ENCODE data around the gene CACNA2D4. TPM values are rescaled to one million over a fixed set of nuclear protein-coding genes. Genes with fewer than 3 reads are reported as not detected.

Gene CACNA2D4
- polyA plus RNA-seq, 3 donors, result 17.8 to 87.7 (median 22.1) TPM

- TF ChIP-seq CTCF (IDR thresholded peaks at IDR 0.05), result no peak
- Histone ChIP-seq H3K79me2 (ENCODE audit: insufficient read depth, low read length) (no peaks in the 10 kb centered on the region), H3K9ac (ENCODE audit: insufficient read depth, low read length, poor library complexity, severe bottlenecking) (no peak overlapping the region), H3K4me1 (ENCODE audit: control insufficient read depth in 1 of 2, insufficient read depth in 2 of 2, low read length in 2 of 2) (no peaks in the 10 kb centered on the region), H3K4me3 (replicated peaks in 1 of 3; ENCODE audit: low read depth in 2 of 3, low read length in 3 of 3) (no peak overlapping the region), H3K27me3 (ENCODE audit: control insufficient read depth in 2 of 2, insufficient read depth in 2 of 2, low read length in 2 of 2) (peaks cover 0 to 21% of the 10 kb centered on the region in 2 donors), H3K4me2 (replicated peaks; ENCODE audit: extremely low read depth, low read length, poor library complexity, severe bottlenecking) (no peak overlapping the region), H3K36me3 (replicated peaks in 1 of 2; ENCODE audit: control insufficient read depth in 1 of 2, insufficient read depth in 2 of 2, low read length in 2 of 2) (no peaks in the 10 kb centered on the region), H4K20me1 (ENCODE audit: insufficient read depth, low read length) (no peaks in the 10 kb centered on the region), H3K27ac (ENCODE audit: low read depth in 1 of 2, low read length in 2 of 2) (no peak overlapping the region), H3K9me3 (replicated peaks in 1 of 2; ENCODE audit: control insufficient read depth in 1 of 2, insufficient read depth in 1 of 2, low read length in 2 of 2) (peaks cover 8 to 11% of the 10 kb centered on the region in 2 donors), H2AFZ (ENCODE audit: insufficient read depth, low read depth, low read length, poor library complexity, severe bottlenecking) (no peak overlapping the region)
- DNase-seq, result no peak
- WGBS (ENCODE audit: insufficient coverage), result 62% methylated on average over 16 of the region's 27 CpGs
- Mint-ChIP-seq H3K4me1 (peaks cover 2% of the 10 kb centered on the region), H3K27me3 (ENCODE audit: low read depth in 3 of 3) (peaks cover 14 to 30% (median 25%) of the 10 kb centered on the region in 3 donors), H3K4me3 (peak overlapping the region in 1 of 2 donors; percentile 21), H3K27ac (no peak overlapping the region), H3K9me3 (peaks cover 7 to 30% (median 27%) of the 10 kb centered on the region in 7 donors), H3K36me3 (no peaks in the 10 kb centered on the region)
- intact Hi-C loops (cut with micrococcal nuclease), result no loop called here
Observed at GRCh38 chr12:1864456-1864855, 54.0 kb downstream of the CACNA2D4 start.

GRCh38 chr12:1863823-1864222 lies 54.6 kb downstream of the CACNA2D4 start:
- DNase-seq, result no peak
- H3K4me1 Mint-ChIP-seq, result peaks cover 2% of the 10 kb centered on the region
- Histone ChIP-seq H3K4me2 (replicated peaks; ENCODE audit: extremely low read depth, low read length, poor library complexity, severe bottlenecking) (no peak overlapping the region), H3K4me3 (replicated peaks in 1 of 3; ENCODE audit: low read depth in 2 of 3, low read length in 3 of 3) (no peak overlapping the region), H3K9ac (ENCODE audit: insufficient read depth, low read length, poor library complexity, severe bottlenecking) (no peak overlapping the region), H3K9me3 (replicated peaks in 1 of 2; ENCODE audit: control insufficient read depth in 1 of 2, insufficient read depth in 1 of 2, low read length in 2 of 2) (peaks cover 8 to 11% of the 10 kb centered on the region in 2 donors), H3K27me3 (ENCODE audit: control insufficient read depth in 2 of 2, insufficient read depth in 2 of 2, low read length in 2 of 2) (peaks cover 0 to 21% of the 10 kb centered on the region in 2 donors), H2AFZ (ENCODE audit: insufficient read depth, low read depth, low read length, poor library complexity, severe bottlenecking) (no peak overlapping the region), H3K36me3 (replicated peaks in 1 of 2; ENCODE audit: control insufficient read depth in 1 of 2, insufficient read depth in 2 of 2, low read length in 2 of 2) (no peaks in the 10 kb centered on the region), H3K79me2 (ENCODE audit: insufficient read depth, low read length) (no peaks in the 10 kb centered on the region), H4K20me1 (ENCODE audit: insufficient read depth, low read length) (no peaks in the 10 kb centered on the region), H3K4me1 (ENCODE audit: control insufficient read depth in 1 of 2, insufficient read depth in 2 of 2, low read length in 2 of 2) (no peaks in the 10 kb centered on the region), H3K27ac (ENCODE audit: low read depth in 1 of 2, low read length in 2 of 2) (no peak overlapping the region)
- peaks cover 7 to 28% (median 23%) of the 10 kb centered on the region in 7 donors for H3K9me3 Mint-ChIP-seq
- TF ChIP-seq CTCF (IDR thresholded peaks at IDR 0.05), result no peak
- peaks cover 14 to 29% (median 25%) of the 10 kb centered on the region in 3 donors for H3K27me3 Mint-ChIP-seq (ENCODE audit: low read depth in 3 of 3)
- no peak overlapping the region for H3K27ac Mint-ChIP-seq
- 97% methylated on average over 13 of the region's 16 CpGs for WGBS (ENCODE audit: insufficient coverage)
- no peak overlapping the region for H3K4me3 Mint-ChIP-seq
- intact Hi-C loops (cut with micrococcal nuclease), result no loop called here
- no peaks in the 10 kb centered on the region for H3K36me3 Mint-ChIP-seq
